Activated T-cell treated with anti-CD3 and anti-CD28 coated beads, Interleukin-2, amount 50 U/mL, for 72 hours (primary cell): ENCODE measurements around the gene KDM8. TPM values are rescaled to one million over a fixed set of nuclear protein-coding genes. Genes with fewer than 3 reads are reported as not detected.
A peak's percentile ranks its signal among the peaks of the same experiment; 100 is the strongest.

ENCODE experiments used
- ATAC-seq, 2 donors: fragments of 150-1000 bp; cut with Tn5 transposase; replicated peaks in 1 of 2; 2 replicates each; pipeline ENCODE4 v1.10.0; 2021; ENCODE audit warnings: moderate library complexity in 2 of 2, mild to moderate bottlenecking in 1 of 2
- DNase-seq, 2 donors: peaks; one replicate each; pipeline ENCODE4 v3.0.0; 2021 to 2022; ENCODE audit warnings: mixed read lengths in 1 of 2
- H3K27ac Mint-ChIP-seq: one replicate; pipeline ENCODE4 v1.8.0; 2022; ENCODE audit warnings: mild to moderate bottlenecking, moderate library complexity, mixed read lengths
- H3K27me3 Mint-ChIP-seq: one replicate; pipeline ENCODE4 v1.8.0; 2022; ENCODE audit warnings: low read depth, mixed read lengths
- H3K36me3 Mint-ChIP-seq, 2 donors: one replicate each; pipeline ENCODE4 v1.8.0; 2022; ENCODE audit warnings: mixed read lengths in 2 of 2, mild to moderate bottlenecking in 1 of 2; ENCODE audit not compliant: insufficient read depth in 2 of 2
- H3K4me1 Mint-ChIP-seq: one replicate; pipeline ENCODE4 v1.8.0; 2022; ENCODE audit warnings: low read depth, mixed read lengths
- H3K4me3 Mint-ChIP-seq, 2 donors: one replicate each; pipeline ENCODE4 v1.8.0; 2022; ENCODE audit warnings: mild to moderate bottlenecking in 2 of 2, mixed read lengths in 2 of 2, moderate library complexity in 2 of 2
- H3K9me3 Mint-ChIP-seq, 2 donors: one replicate each; pipeline ENCODE4 v1.8.0; 2022; ENCODE audit warnings: mixed read lengths in 2 of 2
- total RNA-seq, 2 donors: library from RNA; stranded (reverse); gene quantifications; one replicate each; pipeline ENCODE4 v1.2.3, GENCODE V29; 2022

KDM8 gene
- total RNA-seq, 2 donors from 2014 or later, result 12.8 to 16.2 TPM

- H3K4me3 Mint-ChIP-seq, result peak overlapping the region; percentile 18 to 37
- peaks cover 0 to 4% of the 10 kb centered on the region in 2 donors for H3K36me3 Mint-ChIP-seq
- H3K27ac Mint-ChIP-seq, result peak overlapping the region; percentile 61
- DNase-seq, result peak; percentile 38 to 45
- H3K27me3 Mint-ChIP-seq, result no peaks in the 10 kb centered on the region
- peak; percentile 59 to 61 for ATAC-seq
- peaks cover 2% of the 10 kb centered on the region in 2 donors for H3K9me3 Mint-ChIP-seq
- peaks cover 83% of the 10 kb centered on the region for H3K4me1 Mint-ChIP-seq
Measured at GRCh38 chr16:27177031-27177774, 26.1 kb upstream of the KDM8 start.

GRCh38 chr16:27179500-27180072 is 23.7 kb upstream of the KDM8 start:
- no peak overlapping the region for H3K27ac Mint-ChIP-seq
- DNase-seq, result peak; percentile 89 to 91
- peak; percentile 84 to 85 for ATAC-seq
- peaks cover 0 to 2% of the 10 kb centered on the region in 2 donors for H3K9me3 Mint-ChIP-seq
- H3K4me1 Mint-ChIP-seq, result peaks cover 62% of the 10 kb centered on the region
- H3K4me3 Mint-ChIP-seq, result peak overlapping the region; percentile 0 to 2
- no peaks in the 10 kb centered on the region for H3K27me3 Mint-ChIP-seq
- no peaks in the 10 kb centered on the region for H3K36me3 Mint-ChIP-seq

- H3K4me3 Mint-ChIP-seq, result no peak overlapping the region
- ATAC-seq, result no peak
- H3K9me3 Mint-ChIP-seq, result peaks cover 0 to 2% of the 10 kb centered on the region in 2 donors
- H3K27ac Mint-ChIP-seq, result no peak overlapping the region
- no peaks in the 10 kb centered on the region for H3K36me3 Mint-ChIP-seq
- peaks cover 55% of the 10 kb centered on the region for H3K4me1 Mint-ChIP-seq
- DNase-seq, result no peak
- no peaks in the 10 kb centered on the region for H3K27me3 Mint-ChIP-seq
Measured at GRCh38 chr16:27181019-27181790, 22.1 kb upstream of the KDM8 start.

GRCh38 chr16:27182906-27183405 is 20.4 kb upstream of the KDM8 start:
- H3K4me3 Mint-ChIP-seq, result no peak overlapping the region
- H3K27me3 Mint-ChIP-seq, result no peaks in the 10 kb centered on the region
- H3K4me1 Mint-ChIP-seq, result peaks cover 37% of the 10 kb centered on the region
- no peaks in the 10 kb centered on the region for H3K36me3 Mint-ChIP-seq
- DNase-seq (no peak), ATAC-seq (no peak)
- H3K9me3 Mint-ChIP-seq, result peaks cover 0 to 2% of the 10 kb centered on the region in 2 donors
- H3K27ac Mint-ChIP-seq, result no peak overlapping the region

GRCh38 chr16:27185776-27186130 is 17.6 kb upstream of the KDM8 start:
- H3K27me3 Mint-ChIP-seq, result no peaks in the 10 kb centered on the region
- DNase-seq (no peak), ATAC-seq (no peak)
- H3K4me1 Mint-ChIP-seq, result peaks cover 13% of the 10 kb centered on the region
- no peak overlapping the region for H3K4me3 Mint-ChIP-seq
- no peak overlapping the region for H3K27ac Mint-ChIP-seq
- peaks cover 0 to 2% of the 10 kb centered on the region in 2 donors for H3K9me3 Mint-ChIP-seq
- H3K36me3 Mint-ChIP-seq, result no peaks in the 10 kb centered on the region

GRCh38 chr16:27188633-27189032 is 14.7 kb upstream of the KDM8 start:
- Mint-ChIP-seq H3K27me3 (no peaks in the 10 kb centered on the region), H3K9me3 (no peaks in the 10 kb centered on the region), H3K27ac (no peak overlapping the region), H3K4me3 (no peak overlapping the region), H3K4me1 (peaks cover 4% of the 10 kb centered on the region), H3K36me3 (no peaks in the 10 kb centered on the region)
- DNase-seq (no peak), ATAC-seq (no peak)

- H3K4me1 Mint-ChIP-seq, result peaks cover 4% of the 10 kb centered on the region
- peaks cover 0 to 3% of the 10 kb centered on the region in 2 donors for H3K9me3 Mint-ChIP-seq
- no peaks in the 10 kb centered on the region for H3K27me3 Mint-ChIP-seq
- no peak overlapping the region for H3K27ac Mint-ChIP-seq
- DNase-seq (no peak), ATAC-seq (no peak)
- no peak overlapping the region for H3K4me3 Mint-ChIP-seq
- peaks cover 0 to under 1% of the 10 kb centered on the region in 2 donors for H3K36me3 Mint-ChIP-seq
Measured at GRCh38 chr16:27189335-27189972, 13.9 kb upstream of the KDM8 start.

- no peak overlapping the region for H3K4me3 Mint-ChIP-seq
- peaks cover 2 to 4% of the 10 kb centered on the region in 2 donors for H3K36me3 Mint-ChIP-seq
- H3K27ac Mint-ChIP-seq, result no peak overlapping the region
- H3K27me3 Mint-ChIP-seq, result no peaks in the 10 kb centered on the region
- H3K4me1 Mint-ChIP-seq, result peaks cover 5% of the 10 kb centered on the region
- H3K9me3 Mint-ChIP-seq, result peaks cover 0 to 7% of the 10 kb centered on the region in 2 donors
- DNase-seq (no peak), ATAC-seq (no peak)
Measured at GRCh38 chr16:27190316-27190871, 12.9 kb upstream of the KDM8 start.

- ATAC-seq (no peak), DNase-seq (no peak)
- H3K4me3 Mint-ChIP-seq, result no peak overlapping the region
- H3K9me3 Mint-ChIP-seq, result peaks cover 2 to 7% of the 10 kb centered on the region in 2 donors
- H3K27me3 Mint-ChIP-seq, result no peaks in the 10 kb centered on the region
- H3K4me1 Mint-ChIP-seq, result peaks cover 15% of the 10 kb centered on the region
- no peak overlapping the region for H3K27ac Mint-ChIP-seq
- H3K36me3 Mint-ChIP-seq, result peaks cover 5% of the 10 kb centered on the region in 2 donors
Measured at GRCh38 chr16:27191352-27191924, 11.9 kb upstream of the KDM8 start.

GRCh38 chr16:27193300-27193990 is 9.9 kb upstream of the KDM8 start:
- no peak overlapping the region for H3K4me3 Mint-ChIP-seq
- H3K27ac Mint-ChIP-seq, result no peak overlapping the region
- DNase-seq (no peak), ATAC-seq (no peak)
- peaks cover 24% of the 10 kb centered on the region for H3K4me1 Mint-ChIP-seq
- peaks cover 5% of the 10 kb centered on the region in 2 donors for H3K36me3 Mint-ChIP-seq
- H3K9me3 Mint-ChIP-seq, result peaks cover 2 to 7% of the 10 kb centered on the region in 2 donors
- no peaks in the 10 kb centered on the region for H3K27me3 Mint-ChIP-seq

GRCh38 chr16:27195076-27195741 is 8.1 kb upstream of the KDM8 start:
- H3K9me3 Mint-ChIP-seq, result peaks cover 2 to 7% of the 10 kb centered on the region in 2 donors
- H3K27ac Mint-ChIP-seq, result no peak overlapping the region
- no peaks in the 10 kb centered on the region for H3K27me3 Mint-ChIP-seq
- H3K4me1 Mint-ChIP-seq, result peaks cover 40% of the 10 kb centered on the region
- ATAC-seq, result no peak
- no peak for DNase-seq
- H3K4me3 Mint-ChIP-seq, result no peak overlapping the region
- peaks cover 5% of the 10 kb centered on the region in 2 donors for H3K36me3 Mint-ChIP-seq
